ENCODE data around the gene RGS17.

- TF ChIP-seq ZNF624 (tag by site-specific recombination; IDR thresholded peaks at IDR 0.05) (no peak), ZNF791 (tag by site-specific recombination; IDR thresholded peaks at IDR 0.05) (no peak), CTCF (tag by site-specific recombination; IDR thresholded peaks at IDR 0.05) (no peak), ELK4 (IDR thresholded peaks at IDR 0.05; ENCODE audit: borderline replicate concordance, low read depth, low read length) (no peak), TRIM28 (IDR thresholded peaks at IDR 0.05; ENCODE audit: borderline replicate concordance, low read length) (no peak), ZNF510 (tag by site-specific recombination; IDR thresholded peaks at IDR 0.05; ENCODE audit: insufficient replicate concordance) (no peak), SALL2 (tag by site-specific recombination; IDR thresholded peaks at IDR 0.05; ENCODE audit: borderline replicate concordance) (no peak), ZNF362 (tag by site-specific recombination; IDR thresholded peaks at IDR 0.05) (no peak), PRDM1 (tag by site-specific recombination; IDR thresholded peaks at IDR 0.05) (no peak), ZBTB20 (tag by site-specific recombination; IDR thresholded peaks at IDR 0.05) (no peak), ZBTB17 (tag by site-specific recombination; IDR thresholded peaks at IDR 0.05) (no peak)
Measured at GRCh38 chr6:153015094-153015640, 115.9 kb downstream of the RGS17 start.
